HG02610 (cell line): ENCODE results near the gene RHOF.
"Not testable (repeated sequence)": the region's sequence is repeated elsewhere in the genome, so short reads cannot be mapped to it uniquely, and the experiment has no call there.

Experiments used
- ATAC-seq: cut with Tn5 transposase; IDR thresholded peaks from one replicate; pipeline ENCODE4 v1.9.1; 2021; ENCODE audit warnings: mild to moderate bottlenecking, moderate library complexity; ENCODE audit not compliant: unreplicated experiment

The RHOF gene

GRCh38 chr12:121793838-121794533 is 498 bp upstream of the RHOF start:
- ATAC-seq: peak; percentile 49

GRCh38 chr12:121792607-121793439 is 665 bp downstream of the RHOF start:
- no peak for ATAC-seq

GRCh38 chr12:121791671-121792551 is 1.6 kb downstream of the RHOF start:
- no peak for ATAC-seq

GRCh38 chr12:121790785-121791184 is 2.7 kb downstream of the RHOF start:
- ATAC-seq: not testable (repeated sequence)

GRCh38 chr12:121789800-121790728 is 3.4 kb downstream of the RHOF start:
- ATAC-seq: peak; percentile 45

- no peak for ATAC-seq
Measured at GRCh38 chr12:121789233-121789781, 4.2 kb downstream of the RHOF start.

GRCh38 chr12:121788176-121788818 is 5.2 kb downstream of the RHOF start:
- ATAC-seq: no peak

- ATAC-seq: no peak
Measured at GRCh38 chr12:121787063-121788025, 6.1 kb downstream of the RHOF start.

- no peak for ATAC-seq
Measured at GRCh38 chr12:121786440-121786825, 7.1 kb downstream of the RHOF start.

- ATAC-seq: no peak
Measured at GRCh38 chr12:121784460-121784859, 9.0 kb downstream of the RHOF start.

- no peak for ATAC-seq
Measured at GRCh38 chr12:121783766-121784165, 9.7 kb downstream of the RHOF start.

- peak; percentile 65 for ATAC-seq
Measured at GRCh38 chr12:121781998-121782979, 11.2 kb downstream of the RHOF start.

- peak; percentile 32 for ATAC-seq
Measured at GRCh38 chr12:121781484-121781997, 11.9 kb downstream of the RHOF start.

- ATAC-seq: no peak
Measured at GRCh38 chr12:121780429-121780828, 13.1 kb downstream of the RHOF start.

GRCh38 chr12:121779422-121779895 is 14.0 kb downstream of the RHOF start:
- no peak for ATAC-seq

- no peak for ATAC-seq
Measured at GRCh38 chr12:121778567-121779421, 14.7 kb downstream of the RHOF start.
